Brain pericyte (primary cell): ENCODE data around the gene APP.

Experiments
- DNase-seq: peaks from one replicate; pipeline ENCODE4 v3.0.0-alpha.2; 2012; ENCODE audit warnings: low read depth, low spot score

The APP gene

GRCh38 chr21:26170471-26171257, at the start of gene APP:
Gene APP (minus strand): TSS chr21:26170770. CDS start chr21:26170620, 150 bp downstream.
- DNase-seq = no peak

DNA sequence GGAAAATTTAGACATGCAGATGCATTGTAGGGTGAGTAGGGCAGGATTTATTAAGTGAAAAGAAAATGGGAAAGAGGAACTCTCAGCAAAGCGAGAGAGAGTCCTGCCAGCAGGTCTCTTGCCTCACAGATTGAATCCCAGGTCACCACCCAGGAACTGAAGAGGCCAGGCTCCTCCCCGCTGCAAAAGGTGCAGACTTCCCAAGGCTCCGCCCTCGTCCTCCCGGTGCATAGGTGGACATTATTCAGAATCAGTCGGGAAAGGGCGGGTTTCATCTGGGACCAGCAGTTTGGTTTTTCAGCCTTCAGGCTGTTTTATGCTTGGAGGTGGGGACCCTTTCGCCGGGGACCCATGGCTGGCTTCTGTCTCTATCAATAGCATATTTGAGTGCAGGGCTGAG, 41.6 kb upstream of the APP start:
- no peak for DNase-seq

DNA sequence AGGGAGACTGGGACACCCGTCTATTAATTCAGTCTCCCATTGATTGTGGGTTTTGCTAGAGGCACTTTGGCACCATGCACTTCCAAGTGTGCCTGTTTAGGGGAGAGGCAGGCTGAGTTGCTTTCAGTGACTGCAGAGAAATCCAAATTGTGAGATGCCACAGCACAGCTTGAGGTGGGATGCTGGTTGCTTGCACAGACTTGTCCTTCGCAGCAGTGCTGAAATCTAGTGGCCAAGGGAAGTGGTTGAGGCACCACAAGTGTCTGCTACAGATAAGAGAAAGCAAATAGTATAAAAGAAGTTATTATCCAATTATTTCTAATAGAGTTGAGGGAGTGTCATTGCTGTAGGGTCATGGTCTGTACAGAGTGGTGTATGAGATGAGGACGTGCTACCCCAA, 40.0 kb upstream of the APP start:
- DNase-seq = no peak

GRCh38 chr21:26207021-26207420, 36.5 kb upstream of the APP start:
- DNase-seq = no peak

GRCh38 chr21:26199456-26199855, 28.9 kb upstream of the APP start:
- no peak for DNase-seq

DNA sequence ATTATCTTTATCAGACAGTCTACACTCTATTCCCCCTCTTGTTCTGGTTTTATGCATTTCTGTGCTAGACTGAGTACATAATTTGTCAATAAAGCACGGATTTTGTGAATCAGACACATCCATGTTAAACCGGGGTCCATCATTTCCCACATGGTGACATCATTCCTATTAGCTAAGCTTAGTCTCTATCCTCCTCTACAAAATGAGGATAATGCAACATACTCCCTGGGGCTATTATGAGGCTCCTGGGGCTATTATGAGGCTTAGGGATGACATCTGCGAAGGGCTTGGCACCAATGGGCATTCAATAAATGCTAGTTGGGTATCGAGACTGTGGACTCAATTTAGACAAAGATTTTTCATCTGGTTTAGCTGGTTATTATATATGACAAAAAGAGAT, 25.1 kb upstream of the APP start:
- no peak for DNase-seq

DNA sequence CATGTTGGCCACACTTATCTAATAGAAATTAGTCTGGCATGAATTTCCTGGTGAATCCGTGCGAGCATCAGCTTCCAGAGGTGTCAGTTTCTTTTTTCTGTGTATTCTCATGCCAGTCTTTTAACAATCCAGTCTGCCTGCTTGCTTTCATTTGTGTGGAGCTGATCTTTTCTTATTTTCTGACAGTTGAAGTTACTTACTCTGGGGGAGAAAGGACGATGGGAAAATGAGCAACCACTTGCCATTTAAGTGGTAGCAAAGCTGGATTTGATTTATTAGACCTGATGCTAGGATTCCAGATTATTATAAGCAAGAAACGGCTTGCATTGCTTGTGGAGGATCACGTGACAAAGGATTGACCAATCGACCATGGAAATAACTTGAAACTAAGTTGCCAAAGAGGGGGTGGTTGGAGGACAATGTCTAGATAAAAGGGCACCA, 24.3 kb upstream of the APP start:
- no peak for DNase-seq

DNA sequence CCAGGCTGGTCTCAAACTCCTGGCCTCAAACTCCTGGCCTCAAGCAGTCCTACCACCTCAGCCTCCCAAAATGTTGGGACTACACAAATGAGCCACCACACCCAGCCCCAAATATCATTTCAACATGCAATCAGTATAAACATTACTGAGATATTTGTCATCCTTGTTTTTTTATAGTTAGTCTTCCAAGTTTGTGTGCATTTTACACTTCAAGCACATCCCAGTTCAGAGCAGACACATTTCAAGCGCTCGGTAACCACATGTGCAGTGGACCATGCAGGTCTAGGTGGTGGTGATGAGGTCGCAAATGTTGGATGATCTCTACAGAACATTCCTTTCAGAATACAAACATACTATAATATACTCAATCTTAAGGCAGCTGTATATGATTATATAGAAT, 23.8 kb upstream of the APP start:
- no peak for DNase-seq

- no peak for DNase-seq
Measured at GRCh38 chr21:26191609-26192008, 21.0 kb upstream of the APP start.

DNA sequence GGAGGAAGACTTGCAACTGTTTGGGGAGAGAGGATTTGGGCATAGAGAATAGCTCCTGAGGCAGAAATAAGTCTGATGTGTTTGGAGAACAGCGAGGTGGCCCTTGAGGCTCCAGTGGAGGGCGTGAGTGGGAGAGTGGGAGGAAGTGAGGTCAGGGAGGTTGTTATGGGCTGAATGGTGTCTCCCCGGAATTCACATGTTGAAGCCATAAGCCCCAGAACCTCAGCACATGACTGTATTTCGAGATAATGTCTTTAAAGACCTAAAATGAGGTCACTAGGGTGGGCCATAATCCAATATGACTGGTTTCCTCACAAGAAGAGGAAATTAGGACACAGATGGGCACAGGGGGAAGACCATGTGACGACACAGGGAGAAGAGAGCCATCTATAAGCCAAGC, 17.9 kb upstream of the APP start:
- no peak for DNase-seq

DNA sequence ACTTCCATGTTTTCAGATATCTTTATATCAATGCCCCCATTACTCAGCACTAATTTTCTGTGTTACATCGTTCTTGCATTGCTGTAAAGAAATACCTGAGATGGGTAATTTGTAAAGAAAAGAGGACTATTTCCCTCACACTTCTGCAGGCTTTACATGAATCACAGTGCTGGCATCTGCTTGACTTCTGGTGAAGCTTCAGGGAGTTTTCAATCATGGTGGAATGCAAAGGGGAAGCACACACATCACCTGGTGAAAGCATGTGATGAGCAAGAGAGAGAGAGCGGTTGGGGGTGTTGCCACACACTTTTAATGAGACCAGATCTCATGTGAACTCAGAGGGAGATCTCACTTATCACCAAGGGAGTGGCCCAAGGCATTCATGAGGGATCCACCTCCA, 14.9 kb upstream of the APP start:
- no peak for DNase-seq

- no peak for DNase-seq
Measured at GRCh38 chr21:26185021-26185420, 14.5 kb upstream of the APP start.

- DNase-seq = no peak
Measured at GRCh38 chr21:26179501-26179900, 8.9 kb upstream of the APP start.

GRCh38 chr21:26177746-26178426, 7.3 kb upstream of the APP start:
- no peak for DNase-seq

DNA sequence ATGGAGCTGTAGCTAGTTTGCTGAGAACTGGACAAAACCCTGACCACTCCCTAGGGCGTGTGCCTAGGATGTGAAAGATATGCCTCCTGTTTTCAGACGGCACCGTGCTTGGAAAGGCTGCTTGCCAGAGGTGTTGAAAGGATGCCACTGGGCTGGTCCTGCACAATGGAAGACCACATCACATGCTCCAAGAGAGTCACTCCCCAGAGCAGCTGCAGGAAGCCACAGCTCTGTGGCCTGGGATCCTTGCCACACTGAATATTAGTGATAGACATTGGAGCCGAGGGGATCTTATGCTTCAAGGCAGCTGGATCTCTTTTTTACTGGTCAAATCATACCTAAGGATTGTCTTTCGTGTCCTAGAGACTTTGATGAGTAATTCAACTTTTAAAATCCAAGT, 6.6 kb upstream of the APP start:
- no peak for DNase-seq

DNA sequence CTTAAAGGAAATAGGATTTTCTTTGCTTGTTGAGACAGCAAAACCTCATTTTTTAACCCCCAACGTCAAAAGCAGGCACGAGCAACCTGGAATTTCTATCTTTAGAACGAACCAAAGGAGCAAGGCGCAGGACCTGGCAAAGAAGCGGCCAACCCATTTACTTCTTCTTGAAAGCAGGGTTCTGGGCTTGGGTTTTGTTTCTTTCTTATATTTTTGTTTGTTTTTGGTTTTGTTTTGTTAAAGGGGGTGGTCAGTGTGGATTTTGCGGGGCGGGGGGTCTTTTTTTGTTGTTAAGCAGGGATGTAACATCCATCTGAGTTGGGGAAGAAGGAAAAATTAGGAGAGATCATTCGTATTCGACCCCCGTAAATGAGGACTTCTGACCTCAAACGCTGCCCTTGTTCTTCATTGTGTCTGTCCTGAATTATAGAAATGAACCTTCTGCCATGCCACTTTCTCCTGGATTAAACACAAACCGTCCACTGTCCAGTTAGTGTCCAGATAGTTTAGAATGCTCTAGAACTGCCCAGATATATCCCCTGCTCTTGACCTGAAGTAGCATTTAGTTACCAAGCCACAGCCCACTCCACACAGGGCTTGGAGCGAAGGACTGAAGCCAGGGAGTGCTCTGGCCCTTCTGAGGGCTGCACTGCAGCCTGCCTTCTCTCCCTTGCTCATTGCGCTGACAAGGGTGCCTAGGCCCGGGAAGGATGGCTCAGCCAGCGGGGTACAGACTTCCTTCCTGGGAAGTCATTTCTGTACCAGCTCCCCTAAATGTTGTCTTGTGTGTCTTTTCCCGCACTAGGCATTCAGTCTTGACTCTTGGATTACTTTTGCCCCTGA, 909 bp upstream of the APP start:
- no peak for DNase-seq

GRCh38 chr21:26169611-26170470, 729 bp downstream of the APP start:
- DNase-seq = no peak

GRCh38 chr21:26169061-26169610, 1.4 kb downstream of the APP start:
- DNase-seq = no peak

GRCh38 chr21:26168371-26168770, 2.2 kb downstream of the APP start:
- no peak for DNase-seq

DNA sequence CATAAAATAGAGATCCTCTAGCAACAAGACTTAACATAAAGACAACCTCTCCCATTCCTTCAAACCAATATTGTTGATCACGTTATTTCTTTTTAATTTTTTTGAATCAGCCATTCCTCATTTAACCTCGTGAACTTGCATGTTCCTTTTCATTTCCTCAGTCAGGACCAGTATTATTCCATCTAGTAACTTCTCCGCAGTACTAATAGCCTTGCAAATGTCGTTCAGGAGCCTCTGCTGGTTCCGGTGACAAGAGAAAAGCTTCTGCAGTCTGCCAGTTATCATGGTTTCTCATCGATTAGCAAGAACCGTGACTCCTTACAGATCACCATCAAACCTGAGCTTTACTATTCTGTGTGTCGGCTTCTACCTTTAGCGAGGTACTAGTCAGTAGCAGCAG, 3.0 kb downstream of the APP start:
- no peak for DNase-seq

DNA sequence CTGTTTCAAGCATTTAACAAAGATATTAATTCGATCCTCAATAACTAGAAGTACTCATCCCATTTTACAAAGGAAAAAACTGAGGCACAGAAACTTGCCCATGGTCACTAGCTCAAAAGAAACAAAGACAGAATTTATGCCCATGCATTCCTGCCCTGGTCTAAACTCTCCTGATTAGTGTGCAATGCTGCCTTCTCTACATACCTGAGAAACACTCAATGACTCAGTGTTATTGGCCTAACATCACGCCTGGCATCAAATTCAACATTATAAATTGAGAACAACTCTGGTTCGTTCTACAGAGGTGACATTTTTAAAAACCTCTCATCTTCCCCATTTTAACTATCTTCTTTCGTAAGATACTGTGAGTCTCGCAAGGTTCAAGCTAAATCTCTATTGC, 5.2 kb downstream of the APP start:
- no peak for DNase-seq
